HepG2 (cell line): Measurements from ENCODE around the gene SUSD6. TPM values are rescaled to one million over a fixed set of nuclear protein-coding genes. Genes with fewer than 3 reads are reported as not detected.

Experiments used
- ATAC-seq: fragments of 200-7000 bp; cut with Tn5 transposase; 3 replicates; pipeline ENCODE4 v1.9.1; 2020; ENCODE audit warnings: mild to moderate bottlenecking, moderate library complexity
- BruUV-seq: library from RNA; stranded (reverse); fragments of 400-500 nt; replicated peaks from 2 replicates; lab custom pipeline; 2021; lab: Mats Ljungman, UMichigan
- CTCF ChIA-PET: fragments of 300-600 bp; formaldehyde crosslinking; extraction: SDS; loops from one replicate; lab custom pipeline; 2021; ENCODE audit warnings: low total read pairs, inconsistent platforms, low intra/inter-chr PET ratio; lab: Yijun Ruan, JAX
- POLR2A ChIA-PET: fragments of 350-600 bp; sonication (Branson Sonifier 250); formaldehyde crosslinking; loops from one replicate; lab custom pipeline; 2020; ENCODE audit warnings: antibody characterized with exemption, inconsistent platforms; lab: Yijun Ruan, JAX
- DNase-seq: peaks from one replicate; pipeline ENCODE4 v3.0.0-alpha.2; 2015; ENCODE audit warnings: low spot score
- FAIRE-seq: peaks from 3 replicates; lab custom pipeline; 2011; peaks lifted over from hg19 to GRCh38; lab: Jason Lieb, UNC
- H2AFZ ChIP-seq: one replicate; pipeline ENCODE4 v1.6.1; 2011; ENCODE audit warnings: low read length, inconsistent platforms
- H3K27ac ChIP-seq: fragments of 300-600 bp; 3 replicates; pipeline ENCODE4 v1.8.0; 2011; ENCODE audit warnings: mixed run types, mild to moderate bottlenecking, mixed read lengths, low read length, inconsistent platforms; ENCODE audit not compliant: insufficient read depth; ENCODE audit errors: extremely low read length
- H3K27me3 ChIP-seq, 2 experiments: fragments of 200-600 bp in 1 of 2; 2 replicates in 1 of 2; 3 replicates in 1 of 2; pipeline versions ENCODE4 v1.6.0 to v1.8.0; 2011; ENCODE audit warnings: low read length in 2 of 2, mild to moderate bottlenecking in 2 of 2, moderate library complexity in 2 of 2, inconsistent platforms in 1 of 2; ENCODE audit not compliant: insufficient read depth in 2 of 2, control insufficient read depth in 1 of 2
- H3K36me3 ChIP-seq, 2 experiments: fragments of 200-600 bp in 1 of 2; replicated peaks in 1 of 2; 2 replicates in 1 of 2; 3 replicates in 1 of 2; pipeline versions ENCODE4 v1.5.1 to v1.8.0; 2011; ENCODE audit warnings: low read length in 2 of 2, inconsistent platforms in 1 of 2; ENCODE audit not compliant: insufficient read depth in 2 of 2, control insufficient read depth in 1 of 2
- H3K4me1 ChIP-seq: 2 replicates; pipeline ENCODE4 v1.5.1; 2012; ENCODE audit warnings: low read length, inconsistent platforms; ENCODE audit not compliant: insufficient read depth
- H3K4me2 ChIP-seq: 2 replicates; pipeline ENCODE4 v1.6.0; 2011; ENCODE audit warnings: low read depth, low read length, inconsistent platforms
- H3K4me3 ChIP-seq, 3 experiments: fragments of 200-600 bp in 1 of 3; sonication (generic), shearing (Covaris generic) in 1 of 3; replicated peaks in 1 of 3; 2 replicates each; pipeline ENCODE4 v1.5.1; 2011 to 2016; ENCODE audit warnings: low read length in 3 of 3, inconsistent platforms in 2 of 3, low read depth in 2 of 3, mild to moderate bottlenecking in 2 of 3, control low read depth in 1 of 3, mixed read lengths in 1 of 3; ENCODE audit not compliant: insufficient read depth in 1 of 3
- H3K79me2 ChIP-seq: one replicate; pipeline ENCODE4 v1.6.1; 2011; ENCODE audit warnings: low read length, inconsistent platforms; ENCODE audit not compliant: insufficient read depth
- H3K9ac ChIP-seq: 2 replicates; pipeline ENCODE4 v1.6.0; 2011; ENCODE audit warnings: mild to moderate bottlenecking, low read depth, low read length, inconsistent platforms; ENCODE audit not compliant: insufficient read depth
- H3K9me3 ChIP-seq: 2 replicates; pipeline ENCODE4 v1.5.1; 2012; ENCODE audit warnings: mild to moderate bottlenecking, low read length
- H4K20me1 ChIP-seq: 2 replicates; pipeline ENCODE4 v1.6.0; 2011; ENCODE audit warnings: inconsistent platforms, mild to moderate bottlenecking, low read length, moderate library complexity; ENCODE audit not compliant: insufficient read depth
- CAMTA2 ChIP-seq: sonication (generic); formaldehyde crosslinking; IDR thresholded peaks from 2 replicates; pipeline ENCODE4 v1.4.0; 2020; ENCODE audit warnings: mild to moderate bottlenecking, missing genetic modification reagents, borderline replicate concordance
- FOXO4 ChIP-seq: sonication (generic); formaldehyde crosslinking; conservative IDR thresholded peaks from 2 replicates; pipeline ENCODE4 v1.8.1; 2023; ENCODE audit warnings: missing genetic modification reagents
- GABPA ChIP-seq, 2 experiments: IDR thresholded peaks; 2 replicates each; pipeline ENCODE4 v1.6.1; 2011 to 2016; ENCODE audit warnings: low read depth in 2 of 2, low read length in 1 of 2, missing biosample characterization in 1 of 2, missing genetic modification characterization in 1 of 2
- GPBP1L1 ChIP-seq: sonication (generic); formaldehyde crosslinking; IDR thresholded peaks from 2 replicates; pipeline ENCODE4 v1.5.0; 2020; ENCODE audit warnings: mild to moderate bottlenecking, missing genetic modification reagents
- JARID2 ChIP-seq: sonication (generic); formaldehyde crosslinking; IDR thresholded peaks from 2 replicates; pipeline ENCODE4 v1.8.1; 2023; ENCODE audit warnings: missing genetic modification reagents, inconsistent platforms; ENCODE audit not compliant: insufficient replicate concordance
- NCOA1 ChIP-seq: sonication (generic); formaldehyde crosslinking; IDR thresholded peaks from 2 replicates; pipeline ENCODE4 v1.9.0; 2021; ENCODE audit warnings: missing genetic modification reagents
- NFRKB ChIP-seq: fragments of 450-650 bp; IDR thresholded peaks from 2 replicates; pipeline ENCODE4 v1.6.1; 2017
- RCOR2 ChIP-seq: IDR thresholded peaks from 2 replicates; pipeline ENCODE4 v1.6.1; 2016; ENCODE audit warnings: missing biosample characterization, missing genetic modification reagents
- SRF ChIP-seq: IDR thresholded peaks from 2 replicates; pipeline ENCODE4 v1.6.1; 2011; ENCODE audit warnings: mild to moderate bottlenecking, low read depth, low read length, moderate library complexity
- ZGPAT ChIP-seq: IDR thresholded peaks from 2 replicates; pipeline ENCODE4 v1.6.1; 2016; ENCODE audit warnings: mild to moderate bottlenecking
- ZNF136 ChIP-seq: sonication (generic); formaldehyde crosslinking; IDR thresholded peaks from 2 replicates; pipeline ENCODE4 v1.8.1; 2022; ENCODE audit warnings: low read depth, mild to moderate bottlenecking, moderate library complexity, missing genetic modification reagents
- ZNF646 ChIP-seq: sonication (generic); formaldehyde crosslinking; IDR thresholded peaks from 2 replicates; pipeline ENCODE4 v1.9.0; 2021; ENCODE audit warnings: mild to moderate bottlenecking, missing genetic modification reagents
- ZSCAN22 ChIP-seq: sonication (generic); formaldehyde crosslinking; IDR thresholded peaks from 2 replicates; pipeline ENCODE4 v1.4.0; 2020; ENCODE audit warnings: mild to moderate bottlenecking, missing genetic modification reagents
- WGBS: methylation state at CpG from one replicate; pipeline ENCODE4 v1.1.6; 2017; ENCODE audit warnings: low lambda C conversion rate; 5-methylcytosine and 5-hydroxymethylcytosine counted together
- in situ Hi-C: cut with HindIII; loops from 2 replicates; pipeline ENCODE4 v1.10.0; 2017; ENCODE audit warnings: low pct_unique_long_range_greater_than_20kb; ENCODE audit not compliant: extremely low pct_ligation_motif_present
- intact Hi-C: fragments of 100-400 bp; cut with micrococcal nuclease; formaldehyde crosslinking; loops from one replicate; pipeline ENCODE4 v1.10.0; 2022; ENCODE audit not compliant: unreplicated experiment
- polyA plus RNA-seq, 8 experiments: library from polyadenylated mRNA; depleted of rRNA in 3 of 8; stranded (reverse) in 7 of 8; unstranded in 1 of 8; fragments of >200 nt; fragmentation: Illumina TruSeq in 4 of 8; extraction: Trizol in 4 of 8; gene quantifications; 2 replicates each; pipeline versions ENCODE4 v1.2.1 to v1.2.3, GENCODE V29; 2011 to 2016; ENCODE audit warnings: low read depth in 4 of 8, missing spikeins in 1 of 8, mixed read lengths in 1 of 8; ENCODE audit not compliant: insufficient read depth in 1 of 8
- total RNA-seq, 5 experiments: library from RNA; depleted of rRNA; stranded (reverse); fragments of >200 nt; fragmentation: Illumina TruSeq; extraction: Trizol; gene quantifications; 2 replicates each; pipeline ENCODE4 v1.2.3, GENCODE V29; 2016; ENCODE audit warnings: low read depth in 1 of 5

The SUSD6 gene
- total and polyA plus RNA-seq, 2 of the 13 experiments (the other 11 are each of a cell fraction or from before 2014, with no cell fraction given): 7.2 to 7.4 TPM

- TF ChIP-seq JARID2 (CRISPR knock-in tag) (no peak), NCOA1 (CRISPR knock-in tag) (no peak), NFRKB (no peak)
These were observed 94.3 kb downstream of the SUSD6 start (continued) for GRCh38 chr14:69705706-69706105.

- no peak for ATAC-seq
- intact Hi-C loops (no loop called here), in situ Hi-C loops (no loop called here)
- H3K36me3 ChIP-seq: peaks cover 5 to 25% of the 10 kb centered on the region in 2 experiments
- no peaks in the 10 kb centered on the region; the same call in 1 of the 2 replicates for H4K20me1 ChIP-seq
- no peak for FAIRE-seq
- DNase-seq: no peak
- no peaks in the 10 kb centered on the region for H3K9me3 ChIP-seq
- no peak overlapping the region for H2AFZ ChIP-seq
- H3K9ac ChIP-seq: no peak overlapping the region
- WGBS: 100% methylated on average over 1 of the region's 1 CpG
- no peak overlapping the region for H3K27ac ChIP-seq
- ChIA-PET CTCF (interaction anchor here (1.8 kb wide), 1 partner anchor 123 kb away, joined by 4 read pairs; no protein-coding TSS in a partner anchor), POLR2A (no interaction called here)
- H3K79me2 ChIP-seq: no peaks in the 10 kb centered on the region
- no peak overlapping the region for H3K4me3 ChIP-seq
- H3K4me1 ChIP-seq: peaks cover 34% of the 10 kb centered on the region
- no peaks in the 10 kb centered on the region for H3K27me3 ChIP-seq
- H3K4me2 ChIP-seq: no peak overlapping the region
- BruUV-seq: no TSS peak
- TF ChIP-seq FOXO4 (CRISPR knock-in tag) (no peak), ZSCAN22 (CRISPR knock-in tag) (no peak), GPBP1L1 (CRISPR knock-in tag) (no peak), ZNF646 (no peak), ZNF136 (CRISPR knock-in tag) (no peak), SRF (no peak), GABPA (IDR thresholded peaks at IDR 0.05; ENCODE audit: low read depth, low read length) (no peak), GABPA (CRISPR knock-in tag; IDR thresholded peaks at IDR 0.05; ENCODE audit: low read depth) (no peak), RCOR2 (CRISPR knock-in tag) (no peak), ZGPAT (CRISPR knock-in tag) (no peak), CAMTA2 (CRISPR knock-in tag) (no peak)
These were observed 96.7 kb downstream of the SUSD6 start for GRCh38 chr14:69708049-69708448.
